CD4-positive, alpha-beta T cell treated with Interferon gamma for 1 hour (primary cell): ENCODE measurements around the gene RHOF.

Source experiments
- DNase-seq: peaks from one replicate; pipeline ENCODE4 v3.0.0-alpha.2; 2020

RHOF gene

GRCh38 chr12:121740847-121741246 lies 52.6 kb downstream of the RHOF start:
- no peak for DNase-seq

GRCh38 chr12:121738340-121738858 lies 55.1 kb downstream of the RHOF start:
- no peak for DNase-seq

- DNase-seq, result no peak
These were observed 59.6 kb downstream of the RHOF start for GRCh38 chr12:121733849-121734248.

- DNase-seq, result no peak
These were observed 62.0 kb downstream of the RHOF start for GRCh38 chr12:121731473-121731872.

- no peak for DNase-seq
These were observed 64.5 kb downstream of the RHOF start for GRCh38 chr12:121729021-121729420.
